GM06990 (cell line): ENCODE measurements around the gene JMY.

Source experiments
- DNase-seq: peaks from one replicate; pipeline ENCODE4 v3.0.0-alpha.2; 2011; ENCODE audit not compliant: insufficient read length; ENCODE audit errors: extremely low read depth
- H3K27me3 ChIP-seq: replicated peaks from 2 replicates; pipeline ENCODE4 v1.6.0; 2011; ENCODE audit warnings: low read length; ENCODE audit not compliant: control insufficient read depth, insufficient read depth
- H3K36me3 ChIP-seq: 2 replicates; pipeline ENCODE4 v1.5.1; 2011; ENCODE audit warnings: low read length; ENCODE audit not compliant: control insufficient read depth, insufficient read depth
- H3K4me3 ChIP-seq: replicated peaks from 2 replicates; pipeline ENCODE4 v1.5.1; 2011; ENCODE audit warnings: low read depth, mild to moderate bottlenecking, control low read depth, low read length
- CTCF ChIP-seq: IDR thresholded peaks from 2 replicates; pipeline ENCODE4 v1.5.1; 2011; ENCODE audit warnings: low read length, control low read depth, mild to moderate bottlenecking, inconsistent platforms; ENCODE audit not compliant: insufficient read depth, poor library complexity, severe bottlenecking

The JMY gene

GRCh38 chr5:79209505-79209904 is 26.4 kb upstream of the JMY start:
- no peak for TF ChIP-seq CTCF
- H3K4me3 ChIP-seq, result no peak overlapping the region
- H3K36me3 ChIP-seq, result no peaks in the 10 kb centered on the region
- no peak for DNase-seq
- no peaks in the 10 kb centered on the region for H3K27me3 ChIP-seq

GRCh38 chr5:79224286-79224984 is 11.5 kb upstream of the JMY start:
- no peak for DNase-seq
- Histone ChIP-seq H3K4me3 (no peak overlapping the region), H3K36me3 (no peaks in the 10 kb centered on the region; the same call in 1 of the 2 replicates), H3K27me3 (no peaks in the 10 kb centered on the region)
- no peak for TF ChIP-seq CTCF

GRCh38 chr5:79225026-79225425 is 10.9 kb upstream of the JMY start:
- Histone ChIP-seq H3K27me3 (no peaks in the 10 kb centered on the region), H3K4me3 (no peak overlapping the region), H3K36me3 (no peaks in the 10 kb centered on the region; the same call in 1 of the 2 replicates)
- no peak for TF ChIP-seq CTCF
- no peak for DNase-seq

- Histone ChIP-seq H3K36me3 (no peaks in the 10 kb centered on the region; the same call in 1 of the 2 replicates), H3K27me3 (no peaks in the 10 kb centered on the region), H3K4me3 (no peak overlapping the region)
- no peak for TF ChIP-seq CTCF
- DNase-seq, result no peak
Measured at GRCh38 chr5:79225441-79225840, 10.5 kb upstream of the JMY start.

GRCh38 chr5:79227484-79228025 is 8.4 kb upstream of the JMY start:
- DNase-seq, result no peak
- TF ChIP-seq CTCF, result no peak
- no peaks in the 10 kb centered on the region; the same call in 1 of the 2 replicates for H3K36me3 ChIP-seq
- no peaks in the 10 kb centered on the region for H3K27me3 ChIP-seq
- H3K4me3 ChIP-seq, result no peak overlapping the region
